Lower lobe of right lung (tissue), 2 donors: ENCODE results near the gene PTRH2. TPM values are rescaled to one million over a fixed set of nuclear protein-coding genes. Genes with fewer than 3 reads are reported as not detected.

Experiments
- ATAC-seq, 2 donors: fragments of 200-7000 bp; cut with Tn5 transposase; one replicate each; pipeline ENCODE4 v1.9.1; 2020 to 2022; ENCODE audit warnings: mild to moderate bottlenecking in 2 of 2, moderate library complexity in 2 of 2
- DNase-seq: peaks from one replicate; pipeline ENCODE4 v3.0.0-alpha.2; 2020
- H3K27ac ChIP-seq: fragments of 200-600 bp; one replicate; pipeline ENCODE4 v1.8.0; 2022
- H3K27me3 ChIP-seq: fragments of 200-600 bp; one replicate; pipeline ENCODE4 v1.8.0; 2022; ENCODE audit warnings: low read depth
- H3K36me3 ChIP-seq: fragments of 200-600 bp; one replicate; pipeline ENCODE4 v1.8.0; 2022; ENCODE audit warnings: mild to moderate bottlenecking
- H3K4me1 ChIP-seq: fragments of 200-600 bp; one replicate; pipeline ENCODE4 v1.8.0; 2022
- H3K4me3 ChIP-seq: fragments of 200-600 bp; one replicate; pipeline ENCODE4 v1.8.0; 2022; ENCODE audit warnings: mild to moderate bottlenecking
- H3K9me3 ChIP-seq: fragments of 200-600 bp; one replicate; pipeline ENCODE4 v1.8.0; 2022
- intact Hi-C: fragments of 100-400 bp; cut with DNase I; formaldehyde crosslinking; loops from one replicate; pipeline ENCODE4 v1.11.0; 2022
- total RNA-seq: library from RNA; stranded (reverse); fragmentation: NEBNext Ultra II Directional; extraction: Animal tissue kit (Norgen Biotek cat#: 25700); gene quantifications from one replicate; pipeline ENCODE4 v1.2.1, GENCODE V29; 2021
- TF ChIP-seq, protein P1 (sequence below): fragments of 200-600 bp; IDR thresholded peaks from one replicate; pipeline ENCODE4 v1.8.0; 2022; ENCODE audit warnings: antibody characterized with exemption, mild to moderate bottlenecking
- donor health status: DM: no; HTN: yes; CAD: no; lungs with severe emphysema.

The PTRH2 gene
- total RNA-seq, 1 donor from 2014 or later = 16.7 TPM

DNA sequence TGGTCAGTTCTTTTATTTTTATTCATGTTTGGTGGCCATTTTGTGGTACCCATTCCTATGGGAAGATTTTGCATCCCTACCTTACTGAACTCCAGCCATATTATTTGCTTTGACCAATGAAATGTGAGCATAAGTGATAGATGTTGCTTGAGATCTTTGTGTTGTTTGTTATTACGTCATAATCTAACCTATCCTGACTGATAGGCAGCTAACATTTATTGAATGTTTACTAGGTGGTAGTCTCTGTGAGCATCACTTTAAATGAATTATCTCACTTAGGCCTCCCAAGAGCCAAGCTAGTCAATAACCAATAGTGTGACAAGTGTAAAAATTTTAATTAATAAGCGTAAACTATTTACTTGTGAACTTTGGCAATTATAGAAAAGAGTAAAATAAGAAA is 37.8 kb upstream of the PTRH2 start:
- Histone ChIP-seq H3K27me3 (no peaks in the 10 kb centered on the region), H3K4me1 (no peaks in the 10 kb centered on the region), H3K9me3 (no peaks in the 10 kb centered on the region), H3K36me3 (peaks cover 21% of the 10 kb centered on the region), H3K27ac (no peak overlapping the region), H3K4me3 (no peak overlapping the region)
- intact Hi-C loops = no loop called here
- DNase-seq (no peak), ATAC-seq (no peak)
- TF ChIP-seq, protein P1, sequence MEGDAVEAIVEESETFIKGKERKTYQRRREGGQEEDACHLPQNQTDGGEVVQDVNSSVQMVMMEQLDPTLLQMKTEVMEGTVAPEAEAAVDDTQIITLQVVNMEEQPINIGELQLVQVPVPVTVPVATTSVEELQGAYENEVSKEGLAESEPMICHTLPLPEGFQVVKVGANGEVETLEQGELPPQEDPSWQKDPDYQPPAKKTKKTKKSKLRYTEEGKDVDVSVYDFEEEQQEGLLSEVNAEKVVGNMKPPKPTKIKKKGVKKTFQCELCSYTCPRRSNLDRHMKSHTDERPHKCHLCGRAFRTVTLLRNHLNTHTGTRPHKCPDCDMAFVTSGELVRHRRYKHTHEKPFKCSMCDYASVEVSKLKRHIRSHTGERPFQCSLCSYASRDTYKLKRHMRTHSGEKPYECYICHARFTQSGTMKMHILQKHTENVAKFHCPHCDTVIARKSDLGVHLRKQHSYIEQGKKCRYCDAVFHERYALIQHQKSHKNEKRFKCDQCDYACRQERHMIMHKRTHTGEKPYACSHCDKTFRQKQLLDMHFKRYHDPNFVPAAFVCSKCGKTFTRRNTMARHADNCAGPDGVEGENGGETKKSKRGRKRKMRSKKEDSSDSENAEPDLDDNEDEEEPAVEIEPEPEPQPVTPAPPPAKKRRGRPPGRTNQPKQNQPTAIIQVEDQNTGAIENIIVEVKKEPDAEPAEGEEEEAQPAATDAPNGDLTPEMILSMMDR = no peak

DNA sequence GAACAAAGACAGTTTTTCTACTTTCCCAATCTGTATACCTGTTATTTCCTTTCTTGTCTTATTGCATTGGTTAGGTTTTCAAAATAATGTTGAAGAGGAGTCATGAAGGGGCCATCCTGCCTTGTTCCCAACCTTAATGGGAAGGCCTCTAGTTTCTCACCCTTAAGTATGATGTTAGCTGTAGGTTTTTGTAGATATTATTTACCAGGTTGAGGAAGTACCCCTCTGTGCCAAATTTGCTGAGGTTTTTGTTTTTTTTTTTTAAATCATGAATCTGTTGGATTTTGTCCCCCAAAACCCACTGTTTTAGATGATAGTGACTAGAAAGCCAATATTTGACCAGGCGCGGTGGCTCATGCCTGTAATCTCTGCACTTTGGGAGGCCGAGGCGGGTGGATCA is 36.6 kb upstream of the PTRH2 start:
- Histone ChIP-seq H3K27me3 (no peaks in the 10 kb centered on the region), H3K9me3 (no peaks in the 10 kb centered on the region), H3K36me3 (peaks cover 25% of the 10 kb centered on the region), H3K4me1 (no peaks in the 10 kb centered on the region), H3K4me3 (no peak overlapping the region), H3K27ac (no peak overlapping the region)
- TF ChIP-seq, protein P1 = no peak
- no peak for DNase-seq
- no peak for ATAC-seq
- intact Hi-C loops = no loop called here

DNA sequence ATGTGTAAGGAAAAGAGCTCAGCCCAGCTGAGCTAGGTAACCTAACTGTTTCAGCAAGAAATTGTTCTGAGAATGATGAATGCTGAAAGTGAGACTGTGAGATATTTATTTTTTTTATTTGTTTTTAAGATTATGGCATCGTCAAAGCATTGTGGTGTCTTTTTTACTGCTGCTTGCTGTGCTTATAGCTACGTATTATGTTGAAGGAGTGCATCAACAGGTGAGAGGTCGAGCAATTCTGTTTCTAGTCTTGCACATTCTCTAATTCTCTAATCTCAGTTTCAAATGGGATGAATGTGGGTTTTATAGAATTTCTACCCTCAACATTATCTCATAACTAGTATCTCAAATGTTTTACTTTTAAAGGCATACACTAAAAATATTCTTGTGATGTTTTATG is 30.1 kb upstream of the PTRH2 start:
- Histone ChIP-seq H3K4me3 (no peak overlapping the region), H3K36me3 (peaks cover 73% of the 10 kb centered on the region), H3K27ac (no peak overlapping the region), H3K27me3 (no peaks in the 10 kb centered on the region), H3K9me3 (no peaks in the 10 kb centered on the region), H3K4me1 (no peaks in the 10 kb centered on the region)
- intact Hi-C loops = no loop called here
- DNase-seq = no peak
- TF ChIP-seq, protein P1 = no peak
- no peak for ATAC-seq

DNA sequence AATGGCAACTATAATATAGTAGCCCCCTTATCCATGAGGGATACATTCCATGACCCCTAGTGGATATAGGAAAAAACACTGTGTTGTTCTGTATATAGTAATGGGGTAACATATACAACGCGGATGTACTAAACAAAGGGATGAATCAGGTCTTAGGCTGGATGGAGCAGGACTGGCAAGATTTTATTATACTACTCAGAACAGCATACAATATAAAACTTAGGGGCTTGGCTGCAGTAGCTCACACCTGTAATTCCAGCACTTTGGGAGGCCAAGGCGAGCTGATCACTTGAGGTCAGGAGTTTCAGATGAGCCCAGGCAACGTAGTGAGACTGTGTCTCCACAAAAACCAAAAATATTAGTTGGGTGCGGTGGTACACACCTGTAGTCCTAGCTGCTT is 27.0 kb upstream of the PTRH2 start:
- H3K27me3 ChIP-seq = no peaks in the 10 kb centered on the region
- no peak for DNase-seq
- TF ChIP-seq, protein P1 = no peak
- H3K9me3 ChIP-seq = no peaks in the 10 kb centered on the region
- ATAC-seq = no peak
- no peak overlapping the region for H3K4me3 ChIP-seq
- peaks cover 60% of the 10 kb centered on the region for H3K36me3 ChIP-seq
- intact Hi-C loops = no loop called here
- no peak overlapping the region for H3K27ac ChIP-seq
- peaks cover 8% of the 10 kb centered on the region for H3K4me1 ChIP-seq

DNA sequence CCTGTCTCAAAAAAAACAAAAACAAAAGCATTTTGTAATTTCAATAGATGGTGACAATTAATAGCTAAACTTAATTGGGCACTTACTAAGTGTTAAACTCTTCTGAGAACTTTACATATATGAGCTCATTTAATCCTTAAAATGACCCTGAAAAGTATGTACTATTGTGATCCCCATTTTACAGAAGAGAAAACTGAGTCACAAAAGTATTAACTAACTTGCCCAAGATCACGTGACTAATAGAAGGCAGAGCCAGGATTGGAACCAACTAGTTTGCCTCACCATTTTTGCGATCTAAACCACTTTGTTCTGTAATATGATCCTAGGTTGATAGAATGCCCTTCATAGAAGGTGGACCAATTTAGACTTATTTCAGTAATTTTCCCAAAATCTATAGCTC is 26.5 kb upstream of the PTRH2 start:
- TF ChIP-seq, protein P1 = no peak
- Histone ChIP-seq H3K27ac (no peak overlapping the region), H3K4me3 (no peak overlapping the region), H3K36me3 (peaks cover 55% of the 10 kb centered on the region), H3K27me3 (no peaks in the 10 kb centered on the region), H3K9me3 (no peaks in the 10 kb centered on the region), H3K4me1 (peaks cover 13% of the 10 kb centered on the region)
- ATAC-seq (no peak), DNase-seq (no peak)
- intact Hi-C loops = no loop called here

DNA sequence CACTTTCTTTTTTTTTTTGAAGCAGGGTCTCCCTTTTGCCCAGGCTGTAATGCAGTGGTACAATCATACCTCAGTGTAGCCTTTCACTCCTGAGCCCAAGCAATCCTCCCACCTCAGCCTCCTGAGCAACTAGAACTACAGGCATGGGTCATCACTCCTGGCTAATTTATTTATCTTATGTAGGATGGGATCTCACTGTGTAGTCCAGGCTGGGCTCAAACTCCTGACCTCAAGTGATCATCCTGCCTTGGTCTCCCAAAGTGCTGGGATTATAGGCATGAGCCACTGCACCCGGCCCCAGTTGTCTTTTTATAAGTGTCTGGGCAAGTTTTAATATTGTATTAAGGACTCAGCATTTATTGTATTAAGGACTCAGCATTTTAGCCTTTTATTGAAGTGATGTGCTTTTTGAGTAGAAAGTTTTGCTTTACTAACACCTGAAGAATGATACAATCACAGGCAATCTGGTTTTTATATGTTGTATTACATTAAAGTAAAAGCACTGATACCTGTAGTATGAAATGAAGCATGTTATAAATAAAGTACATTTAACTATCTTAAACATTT is 23.1 kb upstream of the PTRH2 start:
- Histone ChIP-seq H3K4me1 (peaks cover 32% of the 10 kb centered on the region), H3K27ac (no peak overlapping the region), H3K4me3 (no peak overlapping the region), H3K36me3 (peaks cover 22% of the 10 kb centered on the region), H3K27me3 (no peaks in the 10 kb centered on the region), H3K9me3 (no peaks in the 10 kb centered on the region)
- TF ChIP-seq, protein P1 = no peak
- intact Hi-C loops = no loop called here
- ATAC-seq = no peak
- DNase-seq = no peak
